DMS153 treated with DMSO at 0.1 percent for 48 hours (cell line): Measurements from ENCODE around the gene MSRB1.
"Not testable (repeated sequence)": the region's sequence is repeated elsewhere in the genome, so short reads cannot be mapped to it uniquely, and the experiment has no call there.

Experiments
- DNase-seq: peaks from one replicate; lab custom pipeline; 2025; ENCODE audit not compliant: unreplicated experiment; lab: John Stamatoyannopoulos, UW

MSRB1 gene

DNA sequence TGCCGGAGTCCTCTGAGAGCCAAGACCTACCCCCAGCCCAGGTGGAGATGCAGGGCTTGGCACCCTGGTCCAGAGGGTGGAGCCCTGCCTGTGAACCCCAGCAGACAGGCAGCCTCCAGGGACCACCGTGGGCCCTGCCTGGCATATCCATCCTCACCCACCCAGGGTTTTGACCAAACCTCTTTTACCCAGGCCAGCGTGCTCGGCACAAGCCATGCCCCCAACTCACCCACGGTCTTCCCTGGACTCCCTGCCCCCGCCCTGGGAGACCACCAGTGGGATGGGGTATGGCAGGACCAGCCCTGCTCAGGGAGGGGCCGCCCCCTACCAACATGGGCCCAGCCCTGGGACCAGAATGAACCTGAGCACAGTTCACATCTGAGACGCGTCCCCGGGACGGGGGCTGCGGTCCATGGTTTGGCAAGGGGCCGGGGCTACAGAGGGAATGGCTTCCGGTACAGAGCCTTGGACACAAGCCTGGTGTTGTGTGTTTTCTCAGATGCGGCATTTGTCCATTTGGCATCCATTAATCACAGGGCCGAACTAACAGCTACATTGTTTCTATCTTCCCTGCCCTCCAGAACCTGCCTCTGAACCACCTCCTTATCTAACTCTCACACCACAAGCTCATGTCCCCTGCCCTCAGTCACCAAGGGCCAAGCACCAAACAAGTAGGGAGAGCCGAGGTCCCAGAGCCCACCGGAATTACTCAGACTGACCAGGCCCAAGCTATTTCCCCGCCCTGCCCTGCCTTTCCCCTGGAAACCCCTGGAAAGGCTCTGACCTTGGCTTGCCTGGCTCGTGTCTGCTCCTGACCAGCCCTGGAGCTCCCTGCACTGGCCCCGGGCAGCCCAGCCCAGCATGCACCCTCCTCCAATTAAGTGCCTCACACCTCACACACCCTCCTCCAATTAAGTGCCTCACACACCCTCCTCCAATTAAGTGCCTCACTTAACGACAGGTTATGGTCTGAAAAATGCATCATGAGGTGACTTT is 38.9 kb downstream of the MSRB1 start:
- DNase-seq = no peak

DNA sequence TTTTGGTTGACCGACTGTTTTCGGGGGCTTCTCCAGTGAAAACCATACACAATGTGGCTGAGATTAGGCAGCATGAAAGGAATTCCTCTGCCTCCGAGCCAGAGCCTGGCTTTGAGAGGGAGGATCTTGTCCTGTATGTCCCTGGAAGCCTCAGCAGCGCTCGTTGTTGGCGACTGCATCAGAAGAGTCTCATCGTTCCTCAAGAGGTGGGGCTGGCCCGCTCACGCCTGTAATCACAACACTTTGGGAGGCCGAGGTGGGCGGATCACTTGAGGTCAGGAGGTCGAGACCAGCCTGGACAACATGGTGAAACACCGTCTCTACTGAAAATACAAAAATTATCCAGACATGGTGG is 39.8 kb downstream of the MSRB1 start:
- no peak for DNase-seq

GRCh38 chr16:1902547-1903219 is 40.3 kb downstream of the MSRB1 start:
- no peak for DNase-seq

- DNase-seq = no peak
Observed at GRCh38 chr16:1900452-1900774, 42.6 kb downstream of the MSRB1 start.

DNA sequence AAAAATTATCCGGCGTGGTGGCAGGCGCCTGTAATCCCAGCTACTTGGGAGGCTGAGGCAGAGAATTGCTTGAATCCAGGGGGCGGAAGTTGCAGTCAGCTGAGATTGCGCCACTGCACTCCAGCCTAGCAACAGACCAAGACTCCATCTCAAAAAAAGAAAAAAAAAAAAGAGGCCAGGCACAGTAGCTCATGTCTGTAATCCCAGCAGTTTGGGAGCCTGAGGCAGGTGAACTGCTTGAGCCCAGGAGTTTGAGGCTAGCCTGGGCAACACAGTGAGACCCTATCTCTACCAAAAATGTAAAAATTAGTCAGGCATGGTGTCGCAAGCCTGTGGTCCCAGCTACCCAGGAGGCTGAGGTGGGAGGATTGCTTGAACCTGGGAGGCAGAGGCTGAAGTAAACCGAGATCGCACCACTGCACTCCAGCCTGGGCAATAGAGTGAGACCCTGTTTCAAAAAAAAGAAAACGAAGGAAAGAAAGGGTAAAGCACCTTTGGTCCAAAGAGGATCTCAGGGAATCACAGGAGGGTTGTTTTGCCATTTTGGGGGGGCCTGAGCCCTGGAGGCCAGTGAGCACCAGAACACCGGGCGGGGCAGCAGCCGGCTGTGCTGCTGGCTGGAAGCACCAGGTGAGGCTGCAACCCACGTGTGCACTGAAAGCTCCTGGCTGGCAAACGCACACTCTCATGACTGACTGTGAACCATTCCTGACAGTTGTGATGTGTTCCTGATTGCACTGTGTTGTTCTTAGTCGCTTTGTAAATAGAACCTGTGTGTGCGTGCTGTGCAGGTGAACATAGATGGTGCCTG is 43.2 kb downstream of the MSRB1 start:
- peak; percentile 81 for DNase-seq

DNA sequence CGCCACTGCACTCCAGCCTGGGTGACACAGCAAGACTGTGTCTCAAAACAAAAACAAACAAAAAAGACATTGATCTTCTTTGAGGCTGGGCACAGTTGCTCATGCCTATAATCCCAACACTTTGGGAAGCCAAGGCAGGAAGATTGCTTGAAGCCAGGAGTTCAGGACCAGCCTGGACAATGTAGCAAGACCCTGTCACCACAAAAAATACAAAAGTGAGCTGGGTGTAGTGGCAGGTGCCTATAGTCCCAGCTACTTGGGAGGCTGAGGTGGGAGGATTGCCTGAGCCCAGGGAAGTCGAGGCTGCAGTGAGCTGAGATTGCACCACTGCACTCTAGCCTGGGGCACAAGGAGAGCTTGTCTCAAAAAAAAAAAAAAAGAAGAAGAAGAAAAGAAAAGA is 45.3 kb downstream of the MSRB1 start:
- DNase-seq = not testable (repeated sequence)

GRCh38 chr16:1895949-1896675 is 46.9 kb downstream of the MSRB1 start:
- no peak for DNase-seq

DNA sequence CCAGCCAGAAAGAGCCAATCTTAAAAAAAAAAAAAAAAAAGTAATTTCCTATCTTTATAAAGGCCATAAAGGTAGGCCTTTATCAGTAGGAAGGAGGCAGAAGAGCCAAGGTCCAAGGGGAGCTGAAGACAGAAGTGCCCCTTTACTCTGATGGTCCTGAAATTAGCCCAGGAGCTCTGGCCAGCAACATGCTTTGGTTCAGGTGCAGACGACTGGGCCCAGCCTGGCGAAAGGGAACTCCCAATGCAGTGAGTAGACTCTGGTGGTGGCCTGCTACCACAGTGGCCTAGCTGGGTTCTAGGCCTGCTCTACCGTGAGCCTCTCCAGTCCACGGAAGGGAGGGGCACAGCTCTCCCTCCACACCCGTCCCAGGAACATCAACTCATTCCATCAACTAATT is 47.9 kb downstream of the MSRB1 start:
- no peak for DNase-seq

DNA sequence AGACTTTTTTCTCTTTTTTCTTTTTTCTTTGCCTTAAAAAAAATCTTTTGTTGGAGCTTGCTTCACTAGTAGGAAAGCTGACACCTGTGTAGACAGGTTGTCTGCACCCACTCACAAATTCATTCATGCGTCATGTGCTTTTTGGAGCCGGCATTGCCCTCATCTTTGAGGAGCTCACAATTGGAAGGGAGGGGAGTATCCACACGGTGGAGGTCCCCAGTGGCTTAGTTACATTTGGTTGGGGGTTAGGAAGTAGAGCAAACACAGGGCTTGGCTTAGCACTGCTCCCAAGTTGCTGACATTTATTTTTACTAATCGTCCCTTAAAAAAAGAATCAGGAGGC is 52.3 kb downstream of the MSRB1 start:
- DNase-seq = peak; percentile 55

DNA sequence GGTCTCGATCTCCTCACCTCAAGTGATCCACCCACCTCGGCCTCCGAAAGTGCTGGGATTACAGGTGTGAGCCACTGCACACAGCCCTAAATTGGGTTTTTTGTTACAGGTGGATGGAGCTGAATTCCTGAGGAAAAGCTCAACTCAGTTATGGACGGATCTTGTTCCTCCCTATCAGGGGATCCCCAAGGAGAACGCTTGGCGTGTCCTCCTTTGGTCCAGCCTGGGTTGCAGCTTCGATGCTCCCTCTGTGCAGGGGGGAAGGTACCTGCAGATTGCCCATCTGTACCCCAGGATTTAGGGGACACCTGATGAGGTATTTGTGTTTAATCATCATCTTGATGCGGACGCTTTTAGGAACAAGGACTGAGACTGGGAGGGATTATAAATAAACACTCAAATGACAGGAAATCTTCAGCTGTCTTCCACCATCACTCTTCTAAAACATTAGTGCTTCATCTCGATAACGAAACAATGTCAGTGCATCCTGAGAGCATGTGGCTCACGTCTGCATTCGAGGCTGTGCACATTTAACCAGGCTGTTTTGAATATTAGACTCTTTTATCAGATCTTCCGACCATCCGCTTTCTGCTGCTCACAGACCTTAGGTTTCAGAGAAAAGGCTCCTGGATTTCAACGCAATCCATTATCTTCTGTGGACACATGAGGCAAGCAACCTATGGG is 52.8 kb downstream of the MSRB1 start:
- DNase-seq = peak; percentile 55
